Measurements from ENCODE around the gene BRPF1. TPM values are rescaled to one million over a fixed set of nuclear protein-coding genes. Genes with fewer than 3 reads are reported as not detected.

BRPF1 gene
- total RNA-seq, 1 experiment from 2014 or later = 23.6 TPM

DNA sequence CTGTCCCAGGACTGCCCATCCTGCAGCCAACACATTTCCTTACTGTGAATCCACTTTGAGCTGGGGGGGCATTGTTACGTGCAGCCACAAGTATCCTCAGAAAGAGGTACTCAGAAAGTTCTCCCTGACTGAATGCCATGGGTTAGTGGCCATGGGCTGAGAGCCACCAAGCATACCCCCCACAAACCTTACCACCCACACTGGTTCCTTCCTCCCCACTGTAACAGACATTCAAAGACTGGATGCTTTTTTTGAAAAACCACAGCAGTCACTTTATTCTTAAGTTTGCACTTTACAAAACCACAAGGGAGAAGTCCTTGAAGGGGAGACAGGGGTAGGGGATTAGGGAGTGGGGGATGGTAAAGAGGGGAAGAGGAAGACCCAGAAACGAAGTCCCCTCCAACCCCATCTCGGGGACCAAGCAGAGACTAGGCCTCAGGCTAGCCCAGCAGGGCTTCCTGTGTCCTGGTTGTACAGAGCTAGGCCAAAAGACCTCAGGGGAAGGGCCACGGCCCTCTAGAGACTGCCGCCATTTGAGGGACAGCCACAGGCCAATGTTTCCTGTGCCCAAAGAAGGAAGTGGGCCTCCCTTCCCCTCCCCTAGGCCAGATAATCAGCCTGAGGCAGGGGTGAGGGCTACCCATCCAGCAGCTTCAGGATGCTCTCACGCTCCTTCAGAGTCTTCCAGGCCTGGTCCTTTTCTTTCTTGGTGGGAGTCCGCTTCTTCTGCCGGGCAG lies 48.4 kb downstream of the BRPF1 start:
- H3K79me2 ChIP-seq (ENCODE audit: insufficient read depth, low read length) = no peaks in the 10 kb centered on the region
- DNase-seq (ENCODE audit: low read depth, low spot score) (no peak), ATAC-seq (no peak)
- no peak overlapping the region for H2AFZ ChIP-seq (ENCODE audit: low read depth, low read length, poor library complexity, severe bottlenecking)
- H3K4me2 ChIP-seq (ENCODE audit: low read length) = no peak overlapping the region
- ChIA-PET RAD21 (ENCODE audit: low non-redundant PET in 1 of 2, low total read pairs in 2 of 2, uncharacterized antibody in 2 of 2, unreplicated experiment in 2 of 2) (no interaction called here), CTCF (no interaction called here), POLR2A (no interaction called here)
- H4K20me1 ChIP-seq (ENCODE audit: insufficient read depth) = no peaks in the 10 kb centered on the region
- intact Hi-C loops (cut with micrococcal nuclease) = no loop called here
- peaks cover 6 to 13% of the 10 kb centered on the region in 2 experiments; a peak in 3 of 4 replicates for H3K36me3 ChIP-seq (ENCODE audit: control insufficient read depth in 1 of 2, insufficient read depth in 2 of 2, low read length in 2 of 2)
- H3K9me3 ChIP-seq (ENCODE audit: control insufficient read depth in 1 of 2, insufficient read depth in 1 of 2, low read depth in 1 of 2, low read length in 2 of 2) = no peaks in the 10 kb centered on the region
- H3K9me2 ChIP-seq (ENCODE audit: insufficient read depth) = no peaks in the 10 kb centered on the region
- BruUV-seq (replicated peaks) = no TSS peak
- TF ChIP-seq EZH2phosphoT487 (IDR thresholded peaks at IDR 0.05; ENCODE audit: borderline replicate concordance) (no peak), REST (IDR thresholded peaks at IDR 0.05; ENCODE audit: low read depth) (no peak), EGR1 (IDR thresholded peaks at IDR 0.05; ENCODE audit: low read depth) (no peak), CEBPB (IDR thresholded peaks at IDR 0.05; ENCODE audit: low read depth) (no peak), FOSL1 (IDR thresholded peaks at IDR 0.05; ENCODE audit: low read depth) (no peak), POLR2AphosphoS5 (IDR thresholded peaks at IDR 0.05; ENCODE audit: low read depth, low read length) (no peak), CBX3 (IDR thresholded peaks at IDR 0.05; ENCODE audit: low read depth) (no peak), EZH2 (IDR thresholded peaks at IDR 0.05) (no peak), YY1 (IDR thresholded peaks at IDR 0.05; ENCODE audit: extremely low read depth, insufficient replicate concordance, low read depth, low read length) (no peak), TCF7L2 (IDR thresholded peaks at IDR 0.05; ENCODE audit: borderline replicate concordance, extremely low read depth, insufficient read depth, insufficient read length) (no peak), POLR2A (IDR thresholded peaks at IDR 0.05; ENCODE audit: borderline replicate concordance, extremely low read depth, insufficient read depth, insufficient read length) (no peak), ZNF274 (IDR thresholded peaks at IDR 0.05; ENCODE audit: low read depth, low read length) (no peak), ZFX (IDR thresholded peaks at IDR 0.05) (no peak), SP1 (IDR thresholded peaks at IDR 0.05; ENCODE audit: low read depth) (no peak), ELF1 (IDR thresholded peaks at IDR 0.05; ENCODE audit: borderline replicate concordance, low read depth) (no peak), SIN3A (IDR thresholded peaks at IDR 0.05; ENCODE audit: low read depth) (no peak), JUND (IDR thresholded peaks at IDR 0.05) (no peak)
- TF ChIP-seq, protein P1, sequence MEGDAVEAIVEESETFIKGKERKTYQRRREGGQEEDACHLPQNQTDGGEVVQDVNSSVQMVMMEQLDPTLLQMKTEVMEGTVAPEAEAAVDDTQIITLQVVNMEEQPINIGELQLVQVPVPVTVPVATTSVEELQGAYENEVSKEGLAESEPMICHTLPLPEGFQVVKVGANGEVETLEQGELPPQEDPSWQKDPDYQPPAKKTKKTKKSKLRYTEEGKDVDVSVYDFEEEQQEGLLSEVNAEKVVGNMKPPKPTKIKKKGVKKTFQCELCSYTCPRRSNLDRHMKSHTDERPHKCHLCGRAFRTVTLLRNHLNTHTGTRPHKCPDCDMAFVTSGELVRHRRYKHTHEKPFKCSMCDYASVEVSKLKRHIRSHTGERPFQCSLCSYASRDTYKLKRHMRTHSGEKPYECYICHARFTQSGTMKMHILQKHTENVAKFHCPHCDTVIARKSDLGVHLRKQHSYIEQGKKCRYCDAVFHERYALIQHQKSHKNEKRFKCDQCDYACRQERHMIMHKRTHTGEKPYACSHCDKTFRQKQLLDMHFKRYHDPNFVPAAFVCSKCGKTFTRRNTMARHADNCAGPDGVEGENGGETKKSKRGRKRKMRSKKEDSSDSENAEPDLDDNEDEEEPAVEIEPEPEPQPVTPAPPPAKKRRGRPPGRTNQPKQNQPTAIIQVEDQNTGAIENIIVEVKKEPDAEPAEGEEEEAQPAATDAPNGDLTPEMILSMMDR (IDR thresholded peaks at IDR 0.05 in 2 of 3, conservative IDR thresholded peaks at IDR 0.05 in 1 of 3; ENCODE audit: borderline replicate concordance in 1 of 3, insufficient read depth in 1 of 3, low read depth in 2 of 3, low read length in 2 of 3) = no peak
- TF ChIP-seq, protein P2, sequence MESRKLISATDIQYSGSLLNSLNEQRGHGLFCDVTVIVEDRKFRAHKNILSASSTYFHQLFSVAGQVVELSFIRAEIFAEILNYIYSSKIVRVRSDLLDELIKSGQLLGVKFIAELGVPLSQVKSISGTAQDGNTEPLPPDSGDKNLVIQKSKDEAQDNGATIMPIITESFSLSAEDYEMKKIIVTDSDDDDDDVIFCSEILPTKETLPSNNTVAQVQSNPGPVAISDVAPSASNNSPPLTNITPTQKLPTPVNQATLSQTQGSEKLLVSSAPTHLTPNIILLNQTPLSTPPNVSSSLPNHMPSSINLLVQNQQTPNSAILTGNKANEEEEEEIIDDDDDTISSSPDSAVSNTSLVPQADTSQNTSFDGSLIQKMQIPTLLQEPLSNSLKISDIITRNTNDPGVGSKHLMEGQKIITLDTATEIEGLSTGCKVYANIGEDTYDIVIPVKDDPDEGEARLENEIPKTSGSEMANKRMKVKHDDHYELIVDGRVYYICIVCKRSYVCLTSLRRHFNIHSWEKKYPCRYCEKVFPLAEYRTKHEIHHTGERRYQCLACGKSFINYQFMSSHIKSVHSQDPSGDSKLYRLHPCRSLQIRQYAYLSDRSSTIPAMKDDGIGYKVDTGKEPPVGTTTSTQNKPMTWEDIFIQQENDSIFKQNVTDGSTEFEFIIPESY (IDR thresholded peaks at IDR 0.05; ENCODE audit: extremely low read depth, insufficient replicate concordance, low read length) = no peak
- H3K4me1 ChIP-seq (ENCODE audit: control insufficient read depth in 1 of 2, insufficient read depth in 2 of 2, low read length in 2 of 2) = peaks cover 0 to 11% of the 10 kb centered on the region in 2 experiments; a peak in 1 of 4 replicates
- H3K9ac ChIP-seq (ENCODE audit: low read length) = no peak overlapping the region
- H3K4me3 ChIP-seq (replicated peaks in 1 of 2; ENCODE audit: low read depth in 1 of 2, low read length in 2 of 2) = no peak overlapping the region
- H3K27me3 ChIP-seq (ENCODE audit: insufficient read depth, low read length) = no peaks in the 10 kb centered on the region
- H3K27ac ChIP-seq (ENCODE audit: low read depth, low read length) = no peak overlapping the region
